A549 (cell line): ENCODE measurements around the gene USP30.

ENCODE experiments used
- JUN ChIP-seq, 2 experiments: fragments of >200 bp; sonication (Bioruptor Twin); formaldehyde crosslinking; IDR thresholded peaks; 2 replicates in 1 of 2; 3 replicates in 1 of 2; pipeline ENCODE4 v1.6.1; 2016 to 2017
- RFX5 ChIP-seq: fragments of 450-650 bp; IDR thresholded peaks from 2 replicates; pipeline ENCODE4 v1.7.1; 2014; ENCODE audit warnings: antibody characterized with exemption, mild to moderate bottlenecking, moderate library complexity

DNA sequence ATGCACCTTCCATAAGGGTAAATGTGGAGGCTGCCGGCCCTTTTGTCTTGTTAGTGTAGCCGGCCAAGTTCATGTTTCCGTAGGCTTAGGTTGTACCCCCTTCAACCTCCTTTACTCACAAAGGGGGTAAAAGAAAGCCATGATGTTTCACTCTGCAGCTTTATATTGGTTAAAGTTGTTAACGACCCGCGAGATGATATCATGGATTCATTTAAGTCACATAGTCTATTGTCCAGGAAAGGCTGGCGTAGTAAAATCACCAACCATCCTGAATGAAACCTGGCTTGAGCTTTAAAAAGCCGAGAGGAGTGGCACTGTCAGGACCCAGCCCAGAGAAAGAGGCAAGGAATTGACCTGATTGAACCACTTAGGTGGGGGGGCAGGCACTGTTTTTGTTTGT lies 46.3 kb downstream of the USP30 start:
- TF ChIP-seq RFX5 (no peak), JUN (IDR thresholded peaks at IDR 0.05) (no peak)
